ENCODE data around the gene METTL25B. TPM values are rescaled to one million over a fixed set of nuclear protein-coding genes. Genes with fewer than 3 reads are reported as not detected.
"Not testable (repeated sequence)": the region's sequence is repeated elsewhere in the genome, so short reads cannot be mapped to it uniquely, and the experiment has no call there.

Gene METTL25B
- total and polyA plus RNA-seq, 4 donors = 6.9 to 13.5 (median 11.5) TPM

GRCh38 chr1:156760796-156761104 is 32.5 kb downstream of the METTL25B start:
- no peak overlapping the region for H3K9ac ChIP-seq (ENCODE audit: low read depth in 1 of 2, low read length in 2 of 2)

GRCh38 chr1:156765136-156765535 is 36.9 kb downstream of the METTL25B start:
- WGBS = 97% methylated on average over 15 of the region's 15 CpGs
- H3K9me3 ChIP-seq (ENCODE audit: control insufficient read depth in 4 of 4, low read length in 3 of 4); H3K27ac ChIP-seq (ENCODE audit: low read depth in 1 of 2, low read length in 2 of 2); H3K9ac ChIP-seq (ENCODE audit: low read depth in 1 of 2, low read length in 2 of 2); H3K27me3 ChIP-seq (ENCODE audit: control insufficient read depth in 4 of 4, insufficient read depth in 4 of 4, low read length in 3 of 4); H3K4me3 ChIP-seq (ENCODE audit: low read depth in 1 of 3, low read length in 3 of 3); H3K36me3 ChIP-seq (ENCODE audit: control insufficient read depth in 4 of 4, insufficient read depth in 3 of 4, low read depth in 1 of 4, low read length in 3 of 4); DNase-seq (ENCODE audit: low spot score): not testable (repeated sequence)
- H3K4me1 ChIP-seq (ENCODE audit: control insufficient read depth in 4 of 4, insufficient read depth in 4 of 4, low read length in 3 of 4) = peaks cover 3 to 28% (median 25%) of the 10 kb centered on the region in 4 donors

More at GRCh38 chr1:156760796-156761104, 32.5 kb downstream of the METTL25B start:
- WGBS = 87% methylated on average over 4 of the region's 4 CpGs
- Histone ChIP-seq H3K4me1 (ENCODE audit: control insufficient read depth in 4 of 4, insufficient read depth in 4 of 4, low read length in 3 of 4) (peaks cover 0 to 2% (median under 1%) of the 10 kb centered on the region in 4 donors), H3K27me3 (ENCODE audit: control insufficient read depth in 4 of 4, insufficient read depth in 4 of 4, low read length in 3 of 4) (no peaks in the 10 kb centered on the region), H3K9me3 (ENCODE audit: control insufficient read depth in 4 of 4, low read length in 3 of 4) (no peaks in the 10 kb centered on the region), H3K36me3 (ENCODE audit: control insufficient read depth in 4 of 4, insufficient read depth in 3 of 4, low read depth in 1 of 4, low read length in 3 of 4) (no peaks in the 10 kb centered on the region), H3K27ac (ENCODE audit: low read depth in 1 of 2, low read length in 2 of 2) (no peak overlapping the region), H3K4me3 (ENCODE audit: low read depth in 1 of 3, low read length in 3 of 3) (no peak overlapping the region)
- DNase-seq (ENCODE audit: low spot score) = no peak
- TF ChIP-seq, protein P1, sequence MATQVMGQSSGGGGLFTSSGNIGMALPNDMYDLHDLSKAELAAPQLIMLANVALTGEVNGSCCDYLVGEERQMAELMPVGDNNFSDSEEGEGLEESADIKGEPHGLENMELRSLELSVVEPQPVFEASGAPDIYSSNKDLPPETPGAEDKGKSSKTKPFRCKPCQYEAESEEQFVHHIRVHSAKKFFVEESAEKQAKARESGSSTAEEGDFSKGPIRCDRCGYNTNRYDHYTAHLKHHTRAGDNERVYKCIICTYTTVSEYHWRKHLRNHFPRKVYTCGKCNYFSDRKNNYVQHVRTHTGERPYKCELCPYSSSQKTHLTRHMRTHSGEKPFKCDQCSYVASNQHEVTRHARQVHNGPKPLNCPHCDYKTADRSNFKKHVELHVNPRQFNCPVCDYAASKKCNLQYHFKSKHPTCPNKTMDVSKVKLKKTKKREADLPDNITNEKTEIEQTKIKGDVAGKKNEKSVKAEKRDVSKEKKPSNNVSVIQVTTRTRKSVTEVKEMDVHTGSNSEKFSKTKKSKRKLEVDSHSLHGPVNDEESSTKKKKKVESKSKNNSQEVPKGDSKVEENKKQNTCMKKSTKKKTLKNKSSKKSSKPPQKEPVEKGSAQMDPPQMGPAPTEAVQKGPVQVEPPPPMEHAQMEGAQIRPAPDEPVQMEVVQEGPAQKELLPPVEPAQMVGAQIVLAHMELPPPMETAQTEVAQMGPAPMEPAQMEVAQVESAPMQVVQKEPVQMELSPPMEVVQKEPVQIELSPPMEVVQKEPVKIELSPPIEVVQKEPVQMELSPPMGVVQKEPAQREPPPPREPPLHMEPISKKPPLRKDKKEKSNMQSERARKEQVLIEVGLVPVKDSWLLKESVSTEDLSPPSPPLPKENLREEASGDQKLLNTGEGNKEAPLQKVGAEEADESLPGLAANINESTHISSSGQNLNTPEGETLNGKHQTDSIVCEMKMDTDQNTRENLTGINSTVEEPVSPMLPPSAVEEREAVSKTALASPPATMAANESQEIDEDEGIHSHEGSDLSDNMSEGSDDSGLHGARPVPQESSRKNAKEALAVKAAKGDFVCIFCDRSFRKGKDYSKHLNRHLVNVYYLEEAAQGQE (IDR thresholded peaks at IDR 0.05) = no peak
- TF ChIP-seq YY1 (IDR thresholded peaks at IDR 0.05) (no peak), MAX (IDR thresholded peaks at IDR 0.05) (no peak), SP1 (IDR thresholded peaks at IDR 0.05) (no peak), FOXA2 (IDR thresholded peaks at IDR 0.05) (no peak), RAD21 (IDR thresholded peaks at IDR 0.05) (no peak), GABPA (IDR thresholded peaks at IDR 0.05 in 1 of 2, conservative IDR thresholded peaks at IDR 0.05 in 1 of 2) (no peak), FOXA1 (IDR thresholded peaks at IDR 0.05) (no peak), RXRA (IDR thresholded peaks at IDR 0.05) (no peak), TAF1 (conservative IDR thresholded peaks at IDR 0.05) (no peak), EGR1 (IDR thresholded peaks at IDR 0.05; ENCODE audit: low read depth in 2 of 2) (no peak), HNF4G (IDR thresholded peaks at IDR 0.05) (no peak), HNF4A (conservative IDR thresholded peaks at IDR 0.05) (no peak), NR2F2 (IDR thresholded peaks at IDR 0.05) (no peak), JUND (IDR thresholded peaks at IDR 0.05) (no peak)
- TF ChIP-seq, protein P2, sequence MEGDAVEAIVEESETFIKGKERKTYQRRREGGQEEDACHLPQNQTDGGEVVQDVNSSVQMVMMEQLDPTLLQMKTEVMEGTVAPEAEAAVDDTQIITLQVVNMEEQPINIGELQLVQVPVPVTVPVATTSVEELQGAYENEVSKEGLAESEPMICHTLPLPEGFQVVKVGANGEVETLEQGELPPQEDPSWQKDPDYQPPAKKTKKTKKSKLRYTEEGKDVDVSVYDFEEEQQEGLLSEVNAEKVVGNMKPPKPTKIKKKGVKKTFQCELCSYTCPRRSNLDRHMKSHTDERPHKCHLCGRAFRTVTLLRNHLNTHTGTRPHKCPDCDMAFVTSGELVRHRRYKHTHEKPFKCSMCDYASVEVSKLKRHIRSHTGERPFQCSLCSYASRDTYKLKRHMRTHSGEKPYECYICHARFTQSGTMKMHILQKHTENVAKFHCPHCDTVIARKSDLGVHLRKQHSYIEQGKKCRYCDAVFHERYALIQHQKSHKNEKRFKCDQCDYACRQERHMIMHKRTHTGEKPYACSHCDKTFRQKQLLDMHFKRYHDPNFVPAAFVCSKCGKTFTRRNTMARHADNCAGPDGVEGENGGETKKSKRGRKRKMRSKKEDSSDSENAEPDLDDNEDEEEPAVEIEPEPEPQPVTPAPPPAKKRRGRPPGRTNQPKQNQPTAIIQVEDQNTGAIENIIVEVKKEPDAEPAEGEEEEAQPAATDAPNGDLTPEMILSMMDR (IDR thresholded peaks at IDR 0.05; ENCODE audit: low read depth, low read length, missing input control) = no peak
- TF ChIP-seq, protein P3, sequence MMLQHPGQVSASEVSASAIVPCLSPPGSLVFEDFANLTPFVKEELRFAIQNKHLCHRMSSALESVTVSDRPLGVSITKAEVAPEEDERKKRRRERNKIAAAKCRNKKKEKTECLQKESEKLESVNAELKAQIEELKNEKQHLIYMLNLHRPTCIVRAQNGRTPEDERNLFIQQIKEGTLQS (IDR thresholded peaks at IDR 0.05) = no peak
- TF ChIP-seq, protein P4, sequence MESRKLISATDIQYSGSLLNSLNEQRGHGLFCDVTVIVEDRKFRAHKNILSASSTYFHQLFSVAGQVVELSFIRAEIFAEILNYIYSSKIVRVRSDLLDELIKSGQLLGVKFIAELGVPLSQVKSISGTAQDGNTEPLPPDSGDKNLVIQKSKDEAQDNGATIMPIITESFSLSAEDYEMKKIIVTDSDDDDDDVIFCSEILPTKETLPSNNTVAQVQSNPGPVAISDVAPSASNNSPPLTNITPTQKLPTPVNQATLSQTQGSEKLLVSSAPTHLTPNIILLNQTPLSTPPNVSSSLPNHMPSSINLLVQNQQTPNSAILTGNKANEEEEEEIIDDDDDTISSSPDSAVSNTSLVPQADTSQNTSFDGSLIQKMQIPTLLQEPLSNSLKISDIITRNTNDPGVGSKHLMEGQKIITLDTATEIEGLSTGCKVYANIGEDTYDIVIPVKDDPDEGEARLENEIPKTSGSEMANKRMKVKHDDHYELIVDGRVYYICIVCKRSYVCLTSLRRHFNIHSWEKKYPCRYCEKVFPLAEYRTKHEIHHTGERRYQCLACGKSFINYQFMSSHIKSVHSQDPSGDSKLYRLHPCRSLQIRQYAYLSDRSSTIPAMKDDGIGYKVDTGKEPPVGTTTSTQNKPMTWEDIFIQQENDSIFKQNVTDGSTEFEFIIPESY (IDR thresholded peaks at IDR 0.05) = no peak

Data from liver (tissue), 9 donors.